GM21381 (cell line): ENCODE measurements around the gene KIAA1217.

ENCODE experiments used
- ATAC-seq: cut with Tn5 transposase; IDR thresholded peaks from one replicate; pipeline ENCODE4 v1.9.1; 2021; ENCODE audit warnings: mild to moderate bottlenecking, moderate library complexity; ENCODE audit not compliant: unreplicated experiment

KIAA1217 gene

DNA sequence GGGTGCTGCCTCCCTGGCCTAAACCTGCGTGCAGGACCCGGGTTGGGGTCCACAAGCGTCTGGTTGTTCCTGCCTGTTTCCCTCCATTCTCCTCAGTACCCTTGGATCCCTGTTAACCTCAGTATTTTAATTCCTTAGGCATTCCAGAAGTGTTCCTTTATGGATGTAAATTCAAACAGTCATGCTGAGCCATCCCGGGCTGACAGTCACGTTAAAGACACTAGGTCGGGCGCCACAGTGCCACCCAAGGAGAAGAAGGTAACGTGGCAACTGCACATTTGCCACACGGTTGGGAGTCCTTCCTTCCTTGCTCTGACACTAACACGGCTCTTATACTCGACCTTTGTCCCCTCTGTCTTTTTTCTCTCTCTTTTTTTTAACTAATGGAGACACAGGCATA lies 327.7 kb downstream of the KIAA1217 start:
- ATAC-seq = no peak

DNA sequence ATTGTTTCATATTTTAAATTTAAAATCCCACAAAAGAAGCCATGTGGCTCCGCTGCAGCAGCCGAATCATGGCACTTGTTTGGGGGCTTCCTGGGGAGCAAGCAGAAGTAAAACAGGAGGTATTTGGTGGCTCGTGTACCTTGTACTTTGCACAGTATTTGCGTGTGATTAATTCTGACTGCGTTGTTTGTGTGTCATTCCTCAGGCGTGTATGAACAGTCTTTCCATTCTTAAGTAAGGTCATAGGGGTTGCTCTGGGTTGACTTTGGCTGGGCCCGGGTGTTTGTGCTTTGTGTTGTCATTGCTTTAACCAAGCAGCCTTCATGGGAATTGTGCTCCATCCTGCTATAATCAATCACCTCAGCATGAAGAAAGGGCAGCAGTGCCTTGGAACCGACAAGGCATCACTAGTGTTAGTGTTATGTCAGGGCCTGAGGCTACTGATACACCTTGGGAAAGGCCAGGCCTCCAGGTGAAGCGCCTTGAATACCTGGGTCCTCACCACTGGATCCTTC lies 332.4 kb downstream of the KIAA1217 start:
- ATAC-seq = no peak

DNA sequence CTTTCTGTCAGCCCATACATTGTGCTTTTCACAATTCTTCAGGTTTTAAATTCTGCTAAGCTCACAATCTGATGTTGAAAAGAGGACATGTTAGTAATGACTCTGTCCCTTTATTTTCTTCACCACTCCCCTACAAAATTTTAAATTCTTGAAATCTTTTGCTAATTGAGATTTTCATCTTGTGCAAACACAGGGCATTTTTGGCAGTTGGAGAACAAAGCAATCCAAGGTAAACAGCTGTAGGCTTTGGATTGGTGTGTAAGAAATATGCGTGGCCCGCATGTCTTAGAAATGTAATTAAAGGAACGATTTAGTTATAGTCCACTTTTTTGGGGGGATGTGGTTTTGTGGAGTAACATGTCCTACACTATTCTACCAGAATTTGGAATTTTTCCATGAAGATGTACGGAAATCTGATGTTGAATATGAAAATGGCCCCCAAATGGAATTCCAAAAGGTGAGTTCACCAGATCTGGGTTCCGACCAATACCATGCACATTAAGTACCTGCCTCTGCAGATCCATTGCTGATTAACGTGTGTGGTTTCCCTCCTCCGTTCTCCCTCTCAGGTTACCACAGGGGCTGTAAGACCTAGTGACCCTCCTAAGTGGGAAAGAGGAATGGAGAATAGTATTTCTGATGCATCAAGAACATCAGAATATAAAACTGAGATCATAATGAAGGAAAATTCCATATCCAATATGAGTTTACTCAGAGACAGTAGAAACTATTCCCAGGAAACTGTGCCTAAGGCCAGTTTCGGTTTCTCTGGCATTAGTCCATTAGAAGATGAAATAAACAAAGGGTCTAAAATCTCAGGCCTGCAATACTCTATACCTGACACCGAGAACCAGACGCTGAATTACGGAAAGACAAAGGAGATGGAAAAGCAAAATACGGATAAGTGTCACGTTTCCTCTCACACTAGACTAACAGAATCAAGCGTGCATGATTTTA lies 333.7 kb downstream of the KIAA1217 start:
- no peak for ATAC-seq

DNA sequence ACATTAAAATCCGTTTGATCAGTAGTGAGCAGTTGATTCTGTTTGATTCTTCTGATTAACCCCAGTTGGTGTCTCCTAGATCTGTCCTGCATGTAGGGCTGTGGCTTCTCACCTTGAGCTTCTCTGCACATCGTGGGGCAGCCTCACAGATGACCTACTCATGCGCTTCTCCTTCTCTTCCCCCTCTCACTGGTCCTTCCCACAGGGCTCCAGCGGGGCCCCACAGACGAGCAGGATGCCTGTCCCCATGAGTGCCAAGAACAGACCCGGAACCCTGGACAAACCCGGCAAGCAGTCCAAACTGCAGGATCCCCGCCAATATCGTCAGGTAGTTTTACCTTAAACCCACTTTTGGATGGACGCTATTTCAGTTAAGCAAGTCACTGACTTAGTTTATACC lies 335.8 kb downstream of the KIAA1217 start:
- ATAC-seq = no peak

DNA sequence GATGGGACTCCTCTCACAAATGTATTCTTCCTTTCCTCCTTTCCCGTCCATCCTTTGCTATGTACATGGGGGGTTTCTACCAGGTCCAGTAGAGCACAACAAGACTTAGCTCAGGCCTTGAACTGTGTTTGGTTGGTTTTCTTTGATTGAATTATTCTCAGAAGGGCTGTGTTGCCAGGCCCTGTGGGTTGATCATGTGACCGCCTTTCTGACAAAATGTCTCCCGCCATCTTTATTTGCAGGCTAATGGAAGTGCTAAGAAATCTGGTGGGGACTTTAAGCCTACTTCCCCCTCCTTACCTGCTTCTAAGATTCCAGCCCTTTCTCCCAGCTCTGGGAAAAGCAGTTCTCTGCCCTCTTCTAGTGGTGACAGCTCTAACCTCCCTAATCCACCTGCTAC lies 336.6 kb downstream of the KIAA1217 start:
- no peak for ATAC-seq

DNA sequence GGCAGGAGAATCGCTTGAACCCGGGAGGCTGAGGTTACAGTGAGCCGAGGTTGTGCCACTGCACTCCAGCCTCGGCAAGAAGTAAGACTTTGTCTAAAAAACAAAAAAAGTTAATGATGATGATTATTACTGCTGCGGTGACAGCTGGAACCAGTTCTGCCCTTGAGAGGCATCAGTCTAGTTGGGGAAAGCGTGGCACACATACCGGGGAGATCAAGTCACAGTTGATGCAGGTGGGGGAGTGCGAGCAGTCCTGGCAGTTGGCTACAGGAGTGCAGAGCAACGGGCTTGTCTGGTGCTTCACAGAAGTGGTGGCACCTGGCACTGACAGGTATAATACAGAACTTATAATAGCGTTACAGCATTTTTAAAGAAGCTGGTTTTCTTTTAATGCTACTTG lies 341.7 kb downstream of the KIAA1217 start:
- no peak for ATAC-seq

DNA sequence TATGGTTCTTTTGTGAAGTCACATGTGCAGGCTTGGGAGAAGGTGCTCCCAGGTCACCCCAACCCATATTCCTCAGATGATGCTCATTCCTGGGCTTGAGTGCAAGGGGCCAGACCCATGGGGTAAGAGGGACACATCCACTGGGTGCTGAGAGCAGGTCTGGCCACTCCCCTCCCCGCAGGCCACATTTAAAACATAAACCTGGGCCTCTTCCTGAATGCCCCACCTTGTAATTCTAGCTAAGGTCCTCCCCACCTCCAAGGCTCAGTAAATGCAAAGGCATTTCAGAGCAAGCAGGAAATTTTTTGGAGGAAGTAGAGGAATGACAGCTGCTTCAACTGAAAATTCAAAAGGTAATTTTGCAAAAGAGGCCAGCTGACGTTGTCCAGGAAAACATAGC lies 342.2 kb downstream of the KIAA1217 start:
- no peak for ATAC-seq

DNA sequence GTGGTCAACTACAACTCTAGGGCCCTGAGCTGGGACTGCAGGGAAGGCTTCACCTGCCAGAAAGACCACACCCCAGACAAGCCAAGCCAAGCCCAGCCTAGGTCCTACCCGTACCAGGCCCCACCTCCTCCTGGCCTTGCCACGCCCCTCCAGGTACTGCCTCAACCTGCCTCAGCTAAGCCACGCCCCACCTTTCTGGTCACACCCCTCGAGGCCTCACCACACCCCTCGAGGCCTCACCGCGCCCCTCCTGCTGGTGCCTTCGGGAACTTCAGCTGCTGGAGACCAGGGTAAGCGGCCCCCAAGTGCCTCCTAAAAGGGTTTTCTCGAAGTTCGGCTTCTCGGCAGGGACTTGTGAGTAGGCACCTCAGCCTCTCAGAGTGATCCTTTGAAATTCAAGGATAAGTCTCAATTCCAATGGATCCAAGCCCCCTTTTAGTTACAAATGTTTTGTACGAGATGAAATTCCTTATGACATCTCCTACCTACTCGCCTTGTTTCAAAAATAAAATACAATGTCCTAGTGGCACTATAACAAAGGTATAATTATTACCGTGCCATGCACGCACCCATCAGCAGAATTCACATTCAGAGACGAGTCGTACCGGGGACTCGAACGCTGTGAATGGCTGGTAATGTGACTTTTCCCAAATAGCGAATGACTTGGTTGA lies 343.5 kb downstream of the KIAA1217 start:
- ATAC-seq = no peak

DNA sequence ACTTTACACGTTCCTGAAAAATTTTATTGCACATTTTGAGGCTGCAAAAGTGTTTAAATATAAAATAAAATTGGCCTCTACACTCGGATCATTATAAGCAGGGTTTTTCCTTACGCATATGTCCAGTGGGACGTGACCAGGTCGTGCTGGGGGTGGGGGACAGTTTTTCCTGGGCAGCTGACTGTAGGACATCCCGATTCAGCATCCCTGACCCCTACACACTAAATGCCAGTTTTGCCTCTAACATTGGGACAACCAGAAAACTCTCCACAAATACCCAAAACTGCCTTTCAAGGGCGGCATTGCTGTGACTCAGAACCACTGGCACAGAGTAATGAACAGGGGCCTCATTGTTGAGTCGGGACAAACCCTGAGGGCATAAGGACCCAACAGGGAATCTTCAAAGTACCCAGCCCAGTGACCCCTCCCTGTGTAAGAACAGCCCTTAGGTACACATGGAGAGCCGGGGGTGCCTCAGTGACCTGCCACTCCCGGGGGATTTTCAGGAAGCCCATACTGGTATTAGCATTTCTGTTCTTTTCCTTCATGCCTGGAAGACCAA lies 344.2 kb downstream of the KIAA1217 start:
- ATAC-seq = no peak

DNA sequence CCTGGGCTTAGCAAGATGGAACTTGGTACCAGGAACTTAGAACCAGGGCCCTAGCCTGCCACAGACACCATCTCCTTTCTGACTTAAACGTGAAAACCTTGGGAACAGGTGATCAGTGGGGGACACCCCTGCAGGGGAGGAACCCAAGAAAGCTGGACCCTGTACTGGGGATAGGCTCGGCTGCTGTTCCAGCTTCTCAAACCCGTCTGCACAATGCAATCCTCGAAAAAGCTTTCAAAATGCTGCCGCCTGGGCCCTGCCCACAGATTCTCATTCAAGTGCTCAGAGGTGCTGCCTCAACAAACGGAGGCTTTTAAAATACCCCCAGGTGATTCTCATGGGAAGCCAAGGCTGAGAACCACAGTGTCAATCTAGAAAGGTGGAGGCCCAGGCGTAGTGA lies 345.1 kb downstream of the KIAA1217 start:
- no peak for ATAC-seq

DNA sequence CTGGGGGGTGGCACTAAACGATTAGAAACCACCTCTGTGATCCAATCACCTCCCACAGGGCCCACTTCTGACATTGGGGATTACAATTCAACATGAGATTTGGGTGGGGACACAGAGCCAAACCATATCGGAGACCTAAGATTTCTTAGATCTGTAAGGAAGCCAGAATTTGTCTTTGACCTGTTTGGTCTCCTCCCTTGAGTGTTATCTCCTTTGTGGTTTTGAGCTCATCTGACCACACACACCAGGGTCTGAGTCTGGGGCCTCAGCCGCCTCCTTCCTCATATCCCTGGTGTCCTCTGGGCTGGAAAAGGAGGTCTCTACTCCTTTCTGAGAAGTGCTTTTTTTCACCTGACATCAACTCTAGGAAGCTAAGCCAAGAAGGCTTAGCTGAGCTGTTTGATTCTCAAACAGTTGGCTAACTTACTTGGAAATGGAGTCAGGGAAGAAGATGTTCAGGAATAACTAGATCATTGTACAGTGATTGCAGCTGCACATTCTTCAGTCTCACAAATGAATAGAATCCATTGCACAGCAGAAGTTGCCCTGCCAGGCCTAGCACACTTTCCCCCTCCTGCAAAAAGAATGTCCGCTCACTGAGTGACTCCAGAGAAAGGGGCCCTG lies 347.3 kb downstream of the KIAA1217 start:
- no peak for ATAC-seq

DNA sequence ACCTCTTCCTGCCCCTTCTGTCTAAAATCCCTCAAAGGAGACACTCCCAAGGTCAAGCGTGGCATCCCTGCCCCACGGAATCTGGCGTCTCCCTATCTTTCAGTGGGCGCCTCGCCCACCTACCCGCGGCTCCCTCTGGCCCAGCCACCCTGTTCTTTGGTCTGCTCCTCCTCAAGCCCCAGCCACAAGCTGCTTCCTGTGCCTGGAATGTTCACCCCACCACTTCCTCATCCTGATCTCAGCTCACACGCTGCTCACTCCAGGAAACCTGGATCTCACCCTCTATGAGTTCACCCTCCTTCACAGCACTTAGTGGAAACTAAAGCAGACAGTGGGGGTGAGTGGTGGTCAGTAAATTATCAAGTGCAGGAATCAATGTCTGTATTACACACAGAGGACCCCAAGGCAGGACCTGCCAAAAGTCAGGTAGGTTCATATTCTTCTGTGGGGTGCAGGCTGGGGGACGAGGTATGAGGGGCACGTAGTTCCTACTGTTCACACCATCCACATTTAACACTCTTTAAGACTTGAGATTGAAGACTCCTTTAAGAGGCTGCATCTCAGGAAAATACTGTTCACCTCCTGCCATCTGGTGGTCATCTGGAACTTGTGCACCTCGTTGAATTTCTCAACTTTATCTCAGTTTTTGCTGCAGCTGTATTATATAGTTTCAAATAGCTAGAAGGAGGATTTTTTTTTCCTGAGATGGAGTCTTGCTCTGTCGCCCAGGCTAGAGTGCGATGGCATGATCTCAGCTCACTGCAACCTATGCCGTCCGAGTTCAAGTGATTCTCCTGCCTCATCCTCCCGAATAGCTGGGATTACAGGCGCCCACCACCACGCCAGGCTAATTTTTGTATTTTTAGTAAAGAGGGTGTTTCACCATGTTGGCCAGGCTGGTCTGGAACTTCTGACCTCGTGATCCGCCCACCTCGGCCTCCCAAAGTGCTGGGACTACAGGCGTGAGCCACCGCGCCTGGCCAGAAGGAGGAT lies 348.1 kb downstream of the KIAA1217 start:
- no peak for ATAC-seq

DNA sequence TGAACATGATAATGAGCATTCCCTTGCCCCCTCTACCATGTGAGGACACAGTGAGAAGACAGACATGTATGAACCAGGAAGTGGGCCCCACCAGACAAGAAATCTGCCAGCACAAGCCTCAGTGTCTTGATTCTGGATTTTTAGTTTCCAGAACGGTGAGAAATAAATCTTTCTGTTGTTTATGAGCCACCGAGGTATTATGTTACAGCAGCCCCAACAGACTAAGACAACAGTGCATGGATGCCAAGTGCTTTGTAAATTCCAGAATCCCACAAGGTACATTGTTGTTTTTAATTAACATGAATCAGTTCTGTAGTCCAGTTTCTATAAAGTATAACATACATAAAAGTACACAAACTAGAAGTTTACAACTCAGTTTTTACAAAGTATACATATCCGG lies 352.5 kb downstream of the KIAA1217 start:
- no peak for ATAC-seq

DNA sequence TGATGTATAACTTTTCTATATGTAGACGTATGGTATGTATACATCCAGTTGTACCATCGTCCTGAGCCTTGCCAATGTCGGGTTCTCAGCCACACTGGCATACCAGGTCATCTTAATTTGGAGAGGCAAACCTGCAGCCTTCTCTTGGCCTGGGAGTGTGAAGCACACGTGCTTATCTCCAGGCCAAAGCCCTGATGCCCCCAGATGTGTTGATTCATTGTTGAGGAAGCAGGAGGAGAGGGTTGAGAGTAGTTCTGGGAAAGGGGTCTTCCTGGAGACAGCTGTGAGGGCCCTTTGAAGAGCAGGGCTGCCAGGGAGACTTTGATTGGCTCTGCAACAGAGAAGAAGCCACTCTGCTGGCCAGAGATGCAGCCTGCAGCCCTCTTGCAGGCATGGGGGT lies 359.1 kb downstream of the KIAA1217 start:
- no peak for ATAC-seq

DNA sequence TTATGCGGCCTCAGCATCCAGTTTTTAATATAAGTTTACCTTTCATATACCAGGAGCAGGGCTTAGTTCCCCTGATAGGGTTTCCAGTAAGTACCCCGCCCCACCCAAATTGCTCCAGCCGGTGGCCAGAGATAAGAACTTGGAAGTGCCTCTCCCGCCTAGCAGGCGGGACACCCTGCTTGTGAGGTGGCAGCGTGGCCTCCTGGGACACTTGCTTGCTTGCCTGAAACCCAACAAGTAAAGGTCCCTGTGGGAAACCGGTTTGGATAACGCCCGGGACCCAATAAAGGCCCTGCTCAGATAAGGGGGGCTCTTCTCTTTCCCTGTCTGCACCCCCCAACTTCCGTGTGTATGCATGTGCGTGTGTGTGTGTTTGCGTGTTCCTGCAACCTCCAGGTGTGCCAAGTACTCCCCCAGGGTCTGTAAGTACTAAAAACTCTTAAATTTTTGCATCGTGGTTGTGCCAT lies 360.4 kb downstream of the KIAA1217 start:
- ATAC-seq = no peak

DNA sequence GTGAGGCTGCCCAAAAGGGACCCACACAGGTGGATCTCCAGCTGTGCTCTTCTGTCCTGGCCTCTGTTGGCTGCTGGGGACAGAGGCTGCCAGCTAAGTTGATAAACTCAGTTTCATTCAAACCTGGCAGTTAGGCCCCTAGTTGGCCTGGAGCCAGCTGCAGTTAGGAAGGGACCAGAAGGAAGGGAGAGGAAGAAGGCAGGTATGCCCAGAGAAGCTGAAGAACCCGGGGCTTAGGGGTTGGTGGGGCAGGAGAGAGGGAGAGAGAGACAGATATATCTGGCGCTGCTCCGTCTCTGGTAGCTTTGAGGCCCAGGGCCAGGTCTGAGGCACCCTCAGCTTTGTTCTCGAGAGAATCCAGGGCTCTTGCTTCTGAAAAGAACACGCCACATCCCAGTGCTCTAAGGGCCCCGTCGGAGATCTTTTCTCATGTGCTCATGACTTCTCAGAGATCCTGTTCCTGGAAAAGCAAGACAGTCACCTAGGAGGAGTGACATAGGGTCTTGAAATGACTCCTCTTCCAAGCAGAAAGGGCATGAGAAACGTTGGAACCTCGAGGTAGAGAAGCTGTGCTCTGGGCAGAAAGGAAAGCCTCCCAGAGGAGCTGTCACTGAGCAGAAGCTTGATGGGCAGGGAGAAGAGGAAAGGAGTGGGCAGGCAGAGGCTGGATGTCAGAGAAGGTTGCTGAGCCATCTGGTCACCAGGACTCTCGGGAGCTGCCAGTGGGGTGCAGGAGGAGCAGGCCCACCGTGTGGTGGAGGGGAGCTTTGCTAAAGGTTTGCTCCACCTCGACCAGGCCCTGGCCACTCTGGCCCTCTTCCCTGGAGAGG lies 361.1 kb downstream of the KIAA1217 start:
- ATAC-seq = no peak

DNA sequence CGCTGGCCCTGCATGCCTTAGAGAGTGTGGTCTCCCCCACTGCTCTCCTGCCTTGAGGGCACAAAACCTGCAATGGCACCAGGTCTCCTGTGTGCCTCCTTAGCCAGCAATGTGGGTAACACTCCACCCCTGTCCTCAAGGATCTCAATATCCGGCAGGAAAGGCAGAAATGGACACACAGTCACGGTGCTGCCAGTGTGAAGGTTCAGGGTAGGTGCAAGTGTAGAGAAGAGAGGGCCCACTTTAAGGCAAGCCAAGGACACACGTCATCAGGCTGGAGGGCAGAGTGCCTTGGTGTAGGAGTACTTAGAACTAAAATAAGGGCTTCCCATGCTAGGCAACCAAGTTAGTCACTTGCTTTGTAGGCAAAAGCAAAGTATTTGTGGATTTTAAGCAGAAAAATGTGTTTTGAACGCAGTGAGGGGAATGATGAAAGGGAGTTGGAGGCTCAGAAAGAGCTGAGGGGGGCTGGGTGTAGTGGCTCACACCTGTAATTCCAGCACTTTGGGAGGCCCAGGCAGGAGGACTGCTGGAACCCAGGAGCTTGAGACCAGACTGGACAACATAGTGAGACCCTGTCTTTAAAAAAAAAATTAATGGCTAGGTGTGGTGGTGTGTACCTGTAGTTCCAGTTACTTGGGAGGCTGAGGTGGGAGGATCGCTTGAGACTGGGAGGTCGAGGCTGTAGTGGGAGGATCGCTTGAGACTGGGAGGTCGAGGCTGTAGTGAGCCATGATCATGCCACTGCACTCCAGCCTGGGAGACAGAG lies 361.9 kb downstream of the KIAA1217 start:
- ATAC-seq = no peak

DNA sequence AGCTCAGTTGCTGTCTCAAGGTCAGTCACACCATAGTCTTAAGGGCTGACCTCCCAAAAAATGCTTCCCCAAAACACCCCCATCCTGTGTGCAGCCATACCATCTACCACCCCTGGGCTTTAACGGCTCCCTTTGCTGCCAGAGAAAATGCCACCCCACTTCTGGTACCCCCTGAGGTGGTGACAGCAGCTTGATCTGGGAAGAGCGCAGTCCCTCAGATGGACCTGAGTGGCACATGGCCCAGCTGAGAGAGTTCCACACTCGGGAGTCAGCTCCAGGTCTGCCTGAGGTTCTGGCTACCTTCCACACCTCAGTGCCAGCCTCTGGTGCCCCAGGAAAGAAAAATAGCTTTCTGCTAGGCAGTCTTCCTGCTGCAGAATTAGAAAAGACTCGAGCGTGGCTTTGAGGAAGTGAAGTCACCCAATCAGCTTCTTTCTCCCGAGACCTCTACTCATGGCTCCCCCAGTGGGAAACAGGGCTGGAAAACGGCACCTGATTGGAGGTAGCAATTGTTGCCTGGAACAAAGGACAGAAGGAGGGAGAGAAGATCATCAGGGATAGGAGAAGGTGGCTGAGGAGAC lies 363.0 kb downstream of the KIAA1217 start:
- no peak for ATAC-seq
